Middle frontal gyrus (tissue), 1 donor: Measurements from ENCODE around the gene EAF2.
A peak's percentile ranks its signal among the peaks of the same experiment; 100 is the strongest.

Experiments
- DNase-seq: peaks from one replicate; pipeline ENCODE4 v3.0.0-alpha.2; 2015; ENCODE audit warnings: low spot score; ENCODE audit errors: extremely low spot score

EAF2 gene

GRCh38 chr3:121834671-121835464 lies at the start of gene EAF2, which contains the start of gene IQCB1:
EAF2 (plus strand) TSS chr3:121835209; CDS start chr3:121835286, 77 bp downstream.
IQCB1 (minus strand) TSS chr3:121835060; CDS start chr3:121828960, 6,100 bp downstream.
- DNase-seq, result peak; percentile 92

GRCh38 chr3:121786485-121786884 lies 48.5 kb upstream of the EAF2 start:
- DNase-seq, result no peak

GRCh38 chr3:121793078-121793477 lies 41.9 kb upstream of the EAF2 start:
- no peak for DNase-seq

- no peak for DNase-seq
Observed at GRCh38 chr3:121794264-121794983, 40.6 kb upstream of the EAF2 start.

GRCh38 chr3:121796970-121797369 lies 38.0 kb upstream of the EAF2 start:
- no peak for DNase-seq

- no peak for DNase-seq
Observed at GRCh38 chr3:121800906-121801305, 34.1 kb upstream of the EAF2 start.

GRCh38 chr3:121803771-121804320 lies 31.2 kb upstream of the EAF2 start:
- DNase-seq, result no peak

- no peak for DNase-seq
Observed at GRCh38 chr3:121809249-121809648, 25.8 kb upstream of the EAF2 start.

- DNase-seq, result no peak
Observed at GRCh38 chr3:121817753-121818152, 17.3 kb upstream of the EAF2 start.

GRCh38 chr3:121818578-121818977 lies 16.4 kb upstream of the EAF2 start:
- DNase-seq, result no peak

GRCh38 chr3:121819236-121819635 lies 15.8 kb upstream of the EAF2 start:
- DNase-seq, result no peak

- DNase-seq, result no peak
Observed at GRCh38 chr3:121821421-121822199, 13.4 kb upstream of the EAF2 start.

GRCh38 chr3:121822973-121823372 lies 12.0 kb upstream of the EAF2 start:
- DNase-seq, result no peak

- DNase-seq, result no peak
Observed at GRCh38 chr3:121834157-121834670, 795 bp upstream of the EAF2 start.

- DNase-seq, result no peak
Observed at GRCh38 chr3:121835465-121835801, 424 bp downstream of the EAF2 start.

GRCh38 chr3:121836064-121836463 lies 1.1 kb downstream of the EAF2 start:
- DNase-seq, result no peak

GRCh38 chr3:121836481-121836880 lies 1.5 kb downstream of the EAF2 start:
- no peak for DNase-seq

GRCh38 chr3:121839962-121840361 lies 5.0 kb downstream of the EAF2 start:
- DNase-seq, result no peak

GRCh38 chr3:121844892-121845291 lies 9.9 kb downstream of the EAF2 start:
- no peak for DNase-seq

GRCh38 chr3:121852256-121852655 lies 17.2 kb downstream of the EAF2 start:
- DNase-seq, result no peak

- no peak for DNase-seq
Observed at GRCh38 chr3:121855555-121855954, 20.5 kb downstream of the EAF2 start.
